ENCODE results near the gene PSMD5.

DNA sequence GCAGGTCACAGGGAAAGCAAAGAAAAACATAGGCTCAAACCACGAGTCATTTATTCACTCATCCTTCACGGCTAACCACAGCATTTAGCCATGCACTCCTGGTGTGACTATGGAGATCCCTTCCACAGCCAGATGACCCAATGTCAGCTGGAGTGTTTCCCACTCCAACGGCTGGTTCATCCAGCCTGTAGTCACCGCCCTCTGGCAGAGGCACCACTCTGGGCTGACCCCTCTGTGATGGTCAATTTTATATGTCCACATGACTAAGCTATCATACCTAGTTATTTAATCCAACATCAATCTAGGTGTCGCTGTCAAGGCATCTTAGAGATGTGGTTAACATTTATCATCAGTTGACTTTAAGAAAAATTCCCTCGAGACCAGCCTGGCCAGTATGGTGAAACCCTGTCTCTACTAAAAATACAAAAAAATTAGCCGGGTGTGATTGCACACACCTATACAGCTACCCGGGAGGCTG is 43.8 kb upstream of the PSMD5 start:
- TF ChIP-seq, protein P1, sequence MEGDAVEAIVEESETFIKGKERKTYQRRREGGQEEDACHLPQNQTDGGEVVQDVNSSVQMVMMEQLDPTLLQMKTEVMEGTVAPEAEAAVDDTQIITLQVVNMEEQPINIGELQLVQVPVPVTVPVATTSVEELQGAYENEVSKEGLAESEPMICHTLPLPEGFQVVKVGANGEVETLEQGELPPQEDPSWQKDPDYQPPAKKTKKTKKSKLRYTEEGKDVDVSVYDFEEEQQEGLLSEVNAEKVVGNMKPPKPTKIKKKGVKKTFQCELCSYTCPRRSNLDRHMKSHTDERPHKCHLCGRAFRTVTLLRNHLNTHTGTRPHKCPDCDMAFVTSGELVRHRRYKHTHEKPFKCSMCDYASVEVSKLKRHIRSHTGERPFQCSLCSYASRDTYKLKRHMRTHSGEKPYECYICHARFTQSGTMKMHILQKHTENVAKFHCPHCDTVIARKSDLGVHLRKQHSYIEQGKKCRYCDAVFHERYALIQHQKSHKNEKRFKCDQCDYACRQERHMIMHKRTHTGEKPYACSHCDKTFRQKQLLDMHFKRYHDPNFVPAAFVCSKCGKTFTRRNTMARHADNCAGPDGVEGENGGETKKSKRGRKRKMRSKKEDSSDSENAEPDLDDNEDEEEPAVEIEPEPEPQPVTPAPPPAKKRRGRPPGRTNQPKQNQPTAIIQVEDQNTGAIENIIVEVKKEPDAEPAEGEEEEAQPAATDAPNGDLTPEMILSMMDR (IDR thresholded peaks at IDR 0.05): no peak
- no peak for TF ChIP-seq POLR2A (IDR thresholded peaks at IDR 0.05)
